ENCODE results near the gene CAMTA2. TPM values are rescaled to one million over a fixed set of nuclear protein-coding genes. Genes with fewer than 3 reads are reported as not detected.

Gene CAMTA2
- total RNA-seq, 1 donor from 2014 or later: 62.9 TPM

DNA sequence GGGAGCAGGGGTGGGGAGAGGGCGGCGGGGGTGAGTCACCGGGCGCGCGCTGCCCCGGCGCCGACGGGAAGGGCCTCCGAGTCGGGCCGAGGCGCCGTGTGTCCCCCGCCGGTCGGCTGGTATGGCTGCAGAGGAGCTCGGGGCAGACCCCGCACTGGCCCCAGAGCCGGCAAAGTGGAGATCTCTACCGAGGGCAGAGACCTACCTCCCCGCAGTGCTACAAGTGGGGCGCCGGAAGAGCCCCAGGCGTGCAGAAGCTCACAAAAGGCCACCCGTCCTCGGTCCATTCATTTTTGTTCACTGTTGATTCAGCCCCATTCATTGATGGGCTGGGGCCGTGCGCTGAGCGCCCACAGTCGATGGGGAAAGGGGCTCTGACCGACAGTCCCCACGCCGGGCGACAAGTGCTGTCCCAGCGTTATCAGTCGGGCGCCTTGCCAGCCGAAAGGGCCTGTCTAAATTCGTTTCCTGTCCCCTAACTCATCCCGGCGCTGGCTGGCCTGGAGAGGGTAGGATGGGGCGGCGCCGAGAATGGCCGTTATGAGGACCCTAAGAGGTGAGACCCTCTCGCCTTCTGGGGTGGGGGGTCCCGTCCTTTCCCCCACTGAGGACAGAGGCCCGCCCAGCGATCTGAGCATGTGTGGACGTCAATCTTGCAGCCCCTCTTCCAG lies 37.3 kb downstream of the CAMTA2 start:
- DNase-seq (ENCODE audit: low spot score) (peak; percentile 83), ATAC-seq (no peak)
- intact Hi-C loops (cut with DNase I): no loop called here

DNA sequence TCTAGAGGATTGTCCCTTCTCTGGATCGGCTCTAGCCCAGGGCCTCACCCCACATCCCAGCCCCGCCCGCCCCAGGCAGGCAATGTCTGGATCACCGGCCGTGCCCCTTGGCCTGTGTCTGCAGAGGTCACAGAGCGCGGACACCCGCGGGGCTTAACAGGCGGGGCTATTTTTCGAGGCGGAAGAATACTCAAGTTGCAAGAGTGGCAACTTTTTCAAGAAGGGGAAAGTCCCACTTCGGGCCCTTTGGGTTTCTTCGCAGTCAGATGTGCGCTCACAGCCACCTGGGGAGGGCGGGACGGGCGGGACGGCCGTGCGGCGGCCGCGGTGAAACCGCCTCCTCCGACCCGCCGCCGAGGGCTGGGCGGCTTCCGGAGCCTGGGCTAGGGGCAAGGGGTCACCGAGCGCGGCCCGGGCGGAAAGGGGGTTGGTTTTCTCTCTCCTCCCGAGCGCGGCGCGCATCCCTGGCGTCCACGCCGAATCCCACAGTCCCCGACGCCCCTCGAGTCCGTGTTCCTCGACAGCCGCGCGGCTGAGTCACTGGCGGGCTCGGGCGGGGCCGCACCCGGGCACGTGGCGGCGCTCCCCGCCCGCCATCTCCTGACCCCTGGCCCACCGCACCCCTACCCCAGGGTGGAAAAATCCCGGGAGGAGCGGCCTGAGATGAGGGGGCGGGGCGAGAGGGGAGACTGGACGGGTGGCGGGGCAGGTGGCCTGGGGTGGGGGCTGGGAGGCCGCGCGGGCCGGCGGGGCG lies 38.0 kb downstream of the CAMTA2 start:
- intact Hi-C loops (cut with DNase I): no loop called here
- DNase-seq (ENCODE audit: low spot score) (peak; percentile 84), ATAC-seq (peak; percentile 40)

DNA sequence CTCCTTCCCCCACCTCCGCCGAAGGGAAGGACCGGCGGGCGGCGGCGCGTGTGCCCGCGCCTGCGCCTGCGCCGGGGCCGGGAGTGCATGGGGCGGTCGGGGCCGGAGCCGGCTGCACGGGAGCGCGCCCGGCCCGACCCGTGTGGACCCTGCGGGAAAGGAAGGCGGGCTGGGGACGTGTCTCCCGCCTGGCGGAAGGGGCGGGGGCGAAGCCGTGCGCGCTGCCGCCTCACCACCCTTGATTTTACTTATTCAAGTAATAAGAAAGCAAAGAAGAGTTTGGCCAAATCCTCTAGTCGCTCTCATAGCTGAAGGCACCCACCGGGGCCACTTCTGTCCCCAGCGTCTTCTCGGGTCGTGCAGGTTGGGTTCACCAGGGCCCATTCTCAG lies 38.5 kb downstream of the CAMTA2 start:
- ATAC-seq: peak; percentile 89

DNA sequence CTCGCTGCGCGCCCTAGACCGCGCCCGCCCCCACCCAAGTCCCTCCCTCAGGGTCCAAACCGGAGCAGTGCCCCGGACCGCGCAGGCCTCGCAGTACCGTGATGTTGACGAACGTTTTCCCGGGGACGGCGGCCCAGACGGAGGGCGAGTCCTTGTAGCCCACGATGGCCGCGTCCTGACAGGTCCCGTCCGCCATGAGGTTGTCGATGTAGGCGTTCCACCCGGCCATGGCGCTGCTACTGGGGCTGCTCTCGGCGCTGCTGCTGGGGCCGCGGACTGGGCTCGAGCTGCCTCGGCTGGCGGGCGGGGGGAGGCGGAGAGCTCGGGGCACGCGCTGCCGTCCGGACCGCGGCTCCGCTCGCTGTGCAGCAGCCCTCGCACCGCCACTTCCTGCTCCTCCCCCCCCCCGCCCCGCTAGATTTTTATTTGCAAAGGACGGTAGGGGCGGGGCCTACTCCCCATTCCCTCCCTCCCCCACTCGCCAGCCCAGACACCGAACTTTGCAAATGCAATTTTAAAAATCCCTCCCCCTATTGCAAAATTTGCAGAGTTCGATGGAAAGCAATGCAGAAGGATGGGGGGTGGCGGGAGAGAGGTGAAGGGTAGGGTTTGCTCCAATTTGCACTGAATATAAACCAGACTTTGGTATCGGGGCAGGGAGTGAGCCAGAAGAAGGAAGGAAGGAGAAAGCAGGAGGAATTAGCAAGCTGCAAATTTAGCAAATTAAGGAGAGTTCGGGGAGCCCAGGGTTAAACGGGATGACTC lies 39.1 kb downstream of the CAMTA2 start, which contains the start of gene PFN1:
Gene PFN1, minus strand, starts transcription at position 365 of the 765 bp plus-strand sequence. Its CDS starts 136 bp downstream, at position 229.
- DNase-seq (ENCODE audit: low spot score) (peak; percentile 93), ATAC-seq (peak; percentile 91)
- intact Hi-C loops (cut with DNase I): no loop called here

More for the DNA sequence above, 38.5 kb downstream of the CAMTA2 start:
- intact Hi-C loops (cut with DNase I): no loop called here
- DNase-seq (ENCODE audit: low spot score): peak; percentile 88

DNA sequence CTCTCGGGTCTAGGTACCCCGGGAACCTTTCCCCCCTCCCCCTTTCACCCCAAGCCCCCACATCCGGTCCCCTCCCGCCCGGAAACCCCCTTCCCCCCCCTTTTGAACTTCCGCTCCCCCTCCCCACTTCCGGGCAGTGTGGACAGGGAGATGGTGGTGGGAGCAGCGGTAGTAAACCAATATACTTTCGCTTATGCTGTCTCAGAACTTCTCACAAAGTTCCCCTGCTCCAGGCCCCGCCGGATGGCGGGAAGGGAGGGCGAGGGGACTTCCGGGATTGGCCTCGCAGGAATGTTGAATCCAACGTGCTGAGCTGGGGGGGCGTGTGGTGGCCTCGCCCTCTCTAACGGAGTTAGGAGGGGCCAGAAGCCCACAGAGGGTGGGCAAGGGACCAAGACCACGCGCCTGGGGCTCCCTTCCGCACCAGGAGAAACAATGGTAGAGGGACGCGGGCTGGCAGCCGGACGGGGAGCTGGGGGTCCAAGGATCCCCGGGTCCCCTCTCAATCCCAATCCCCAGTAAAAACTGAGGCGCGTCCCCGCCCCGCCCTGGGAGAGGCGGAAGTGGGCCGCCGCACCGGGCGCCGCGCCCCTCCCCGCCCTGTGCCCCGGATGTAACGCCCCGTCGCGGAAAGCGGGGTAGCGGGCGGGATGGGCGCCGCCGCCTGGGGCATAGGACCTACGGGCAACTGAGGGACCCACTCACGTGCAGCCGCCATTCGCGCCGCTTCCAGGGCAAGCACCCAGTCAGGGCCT lies 39.9 kb downstream of the CAMTA2 start:
- intact Hi-C loops (cut with DNase I): no loop called here
- DNase-seq (ENCODE audit: low spot score) (peak; percentile 77), ATAC-seq (peak; percentile 27)

DNA sequence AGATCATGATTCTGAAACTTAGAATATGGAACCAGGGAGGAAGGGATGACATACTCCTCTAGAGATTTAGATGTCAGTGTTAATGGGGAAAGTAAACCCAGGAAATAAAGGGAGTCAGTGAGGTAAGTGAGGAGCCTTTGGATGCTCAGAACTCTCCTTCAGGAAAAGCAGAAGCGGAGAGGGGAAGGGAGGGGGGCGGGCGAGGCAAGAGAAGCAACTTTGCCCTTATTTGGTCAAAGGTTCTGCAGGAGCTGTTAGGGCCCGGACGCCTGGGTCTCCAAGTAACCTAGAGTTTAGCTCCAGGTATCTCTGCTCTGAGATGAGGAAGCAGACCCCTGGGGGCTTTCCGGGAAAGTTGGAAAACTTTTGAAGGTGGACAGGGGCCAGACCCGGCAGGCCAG lies 40.5 kb downstream of the CAMTA2 start:
- ATAC-seq (no peak), DNase-seq (ENCODE audit: low spot score) (no peak)
- intact Hi-C loops (cut with DNase I): no loop called here

DNA sequence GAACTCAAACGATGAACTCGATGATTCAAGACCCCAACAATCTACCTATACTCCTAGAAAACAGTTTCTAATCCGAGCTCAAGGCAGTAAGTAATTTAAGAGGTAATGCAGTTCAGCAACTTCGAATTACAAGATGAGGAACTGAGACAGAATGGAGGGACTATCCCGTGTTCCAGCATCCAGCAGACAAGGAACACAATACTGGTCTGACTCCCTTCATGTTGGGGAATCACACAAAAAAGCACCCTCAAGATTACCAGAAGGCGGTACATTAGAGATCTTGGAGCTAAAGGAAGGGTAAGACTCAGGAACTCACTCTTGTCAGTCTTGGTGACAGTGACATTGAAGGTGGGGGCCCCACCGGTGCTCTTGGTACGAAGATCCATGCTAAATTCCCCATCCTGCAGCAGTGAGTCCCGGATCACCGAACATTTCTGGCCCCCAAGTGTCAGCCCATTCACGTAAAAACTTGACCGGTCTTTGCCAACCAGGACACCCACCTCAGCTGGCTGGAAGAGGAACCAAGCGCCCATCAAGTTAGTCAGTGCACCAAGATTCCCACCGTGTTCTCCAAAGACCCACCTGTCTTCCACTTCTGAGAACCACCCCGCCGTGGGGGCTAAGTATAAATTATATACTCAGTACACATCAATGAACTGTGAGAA lies 41.0 kb downstream of the CAMTA2 start:
- no peak for DNase-seq (ENCODE audit: low spot score)
- intact Hi-C loops (cut with DNase I): no loop called here
- no peak for ATAC-seq

DNA sequence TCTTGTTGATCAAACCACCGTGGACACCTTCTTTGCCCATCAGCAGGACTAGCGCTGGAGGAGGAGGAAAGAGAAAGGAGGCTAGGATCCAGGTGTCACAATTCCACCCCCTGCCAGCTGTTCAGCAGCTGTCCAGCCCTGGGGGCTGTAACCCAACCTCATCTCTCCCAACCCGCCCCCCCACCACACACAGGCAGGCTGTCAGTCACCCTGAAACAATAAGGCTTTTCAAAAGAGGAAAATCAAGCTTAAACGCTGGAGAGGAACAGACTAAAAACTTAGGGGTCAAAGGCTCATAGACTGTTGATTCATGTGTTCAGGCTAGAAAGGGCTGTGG lies 41.6 kb downstream of the CAMTA2 start:
- intact Hi-C loops (cut with DNase I): no loop called here
- DNase-seq (ENCODE audit: low spot score): no peak
- no peak for ATAC-seq

DNA sequence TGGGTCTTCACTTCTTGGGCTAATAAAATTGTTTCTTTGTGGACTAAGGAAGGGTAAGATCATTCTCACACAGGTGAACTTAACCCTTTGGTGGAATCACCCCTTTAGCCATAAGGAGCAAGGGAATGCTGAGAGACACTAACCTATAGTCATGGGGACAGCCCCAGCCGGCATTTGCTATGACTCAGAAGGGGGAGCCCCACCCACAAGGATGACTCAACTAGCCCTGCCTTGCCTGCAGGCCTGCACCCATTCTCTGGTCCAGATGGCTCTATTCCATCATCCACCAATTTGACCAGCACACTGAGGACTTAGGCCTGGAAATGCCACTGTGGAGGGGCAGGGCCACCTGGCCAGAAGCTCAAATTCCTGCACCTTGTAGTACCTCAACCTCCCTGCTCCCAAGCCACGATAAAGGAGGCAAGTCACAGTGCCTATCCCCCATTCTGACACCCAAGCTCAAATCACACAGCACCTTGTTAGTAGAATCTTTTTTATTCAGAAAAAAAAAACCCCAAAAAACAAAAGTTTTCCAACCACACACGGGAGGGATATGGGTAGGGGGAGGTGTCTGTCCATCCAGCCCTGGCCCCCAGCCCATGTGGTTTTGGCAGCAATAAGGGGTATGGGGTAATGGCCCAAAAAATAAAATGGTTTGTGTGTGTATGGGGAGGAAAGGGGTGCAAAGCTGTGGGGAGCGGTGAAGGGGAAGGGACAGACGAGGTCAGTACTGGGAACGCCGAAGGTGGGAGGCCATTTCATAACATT lies 42.1 kb downstream of the CAMTA2 start:
- DNase-seq (ENCODE audit: low spot score) (peak; percentile 84), ATAC-seq (no peak)
- intact Hi-C loops (cut with DNase I): no loop called here

DNA sequence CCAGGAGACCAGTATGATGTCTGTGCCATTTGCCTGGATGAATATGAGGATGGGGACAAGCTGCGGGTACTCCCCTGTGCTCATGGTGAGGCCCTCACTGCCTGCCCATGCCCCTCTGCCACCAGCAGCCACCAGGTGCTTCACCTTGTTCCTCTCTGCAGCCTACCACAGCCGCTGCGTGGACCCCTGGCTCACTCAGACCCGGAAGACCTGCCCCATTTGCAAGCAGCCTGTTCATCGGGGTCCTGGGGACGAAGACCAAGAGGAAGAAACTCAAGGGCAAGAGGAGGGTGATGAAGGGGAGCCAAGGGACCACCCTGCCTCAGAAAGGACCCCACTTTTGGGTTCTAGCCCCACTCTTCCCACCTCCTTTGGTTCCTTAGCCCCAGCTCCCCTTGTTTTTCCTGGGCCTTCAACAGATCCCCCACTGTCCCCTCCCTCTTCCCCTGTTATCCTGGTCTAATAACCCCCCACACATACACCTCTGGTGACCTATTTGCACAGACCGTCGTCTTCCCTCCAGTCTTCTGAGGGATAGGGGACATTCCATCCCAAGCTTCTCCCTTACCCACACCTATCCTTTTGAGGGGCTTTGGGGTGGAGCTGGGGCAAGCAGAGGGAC lies 42.8 kb downstream of the CAMTA2 start:
- ATAC-seq (no peak), DNase-seq (ENCODE audit: low spot score) (no peak)
- intact Hi-C loops (cut with DNase I): no loop called here

DNA sequence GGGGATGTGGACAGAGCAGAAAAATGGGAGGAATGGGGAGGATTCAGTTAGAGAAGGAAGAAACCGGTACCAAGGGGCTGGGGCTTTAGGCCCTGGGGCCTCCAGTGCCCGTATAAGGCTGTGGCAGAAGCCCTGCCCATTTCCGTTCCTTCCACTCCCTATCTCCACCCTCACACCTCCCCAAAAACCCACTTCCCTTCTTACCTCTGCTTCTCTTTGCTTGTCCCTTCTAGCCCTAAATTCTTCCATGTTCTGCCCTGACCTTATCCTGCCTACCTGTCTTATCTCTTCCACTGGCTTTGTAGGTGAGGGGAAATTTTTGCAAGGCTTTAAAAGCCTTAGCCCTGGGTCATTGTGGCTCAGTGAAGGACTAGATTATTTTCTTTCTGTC lies 43.3 kb downstream of the CAMTA2 start:
- DNase-seq (ENCODE audit: low spot score) (no peak), ATAC-seq (no peak)
- intact Hi-C loops (cut with DNase I): no loop called here

DNA sequence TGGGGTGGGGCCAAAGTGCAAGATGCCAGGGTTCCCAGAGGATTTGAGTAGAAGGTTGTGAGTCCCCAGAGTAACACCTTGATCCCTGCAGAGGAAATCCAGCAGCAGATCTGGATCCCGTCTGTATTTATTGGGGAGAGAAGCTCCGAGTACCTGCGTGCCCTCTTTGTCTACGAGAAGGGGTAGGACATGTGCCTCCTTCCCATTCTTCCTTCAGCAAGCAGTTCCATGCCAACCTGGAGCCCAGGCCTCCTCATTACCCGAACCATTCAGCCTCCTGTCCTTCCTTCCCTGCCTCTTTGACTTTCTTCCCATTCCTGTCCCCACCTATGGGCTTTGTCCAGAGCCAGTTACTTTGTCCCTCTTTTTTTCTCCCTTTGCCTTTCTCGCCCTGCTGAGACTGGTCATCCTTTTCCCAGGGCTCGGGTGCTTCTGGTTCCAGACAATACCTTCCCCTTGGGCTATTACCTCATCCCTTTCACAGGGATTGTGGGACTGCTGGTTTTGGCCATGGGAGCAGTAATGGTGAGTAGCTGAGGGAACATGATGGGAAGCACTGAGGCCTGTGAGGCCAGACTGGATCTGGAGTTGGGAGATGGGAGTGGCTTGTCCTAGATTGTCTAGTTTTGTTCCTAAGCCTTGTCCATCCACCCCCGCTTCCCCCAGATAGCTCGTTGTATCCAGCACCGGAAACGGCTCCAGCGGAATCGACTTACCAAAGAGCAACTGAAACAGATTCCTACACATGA lies 44.5 kb downstream of the CAMTA2 start:
- DNase-seq (ENCODE audit: low spot score) (no peak), ATAC-seq (no peak)
- intact Hi-C loops (cut with DNase I): no loop called here

DNA sequence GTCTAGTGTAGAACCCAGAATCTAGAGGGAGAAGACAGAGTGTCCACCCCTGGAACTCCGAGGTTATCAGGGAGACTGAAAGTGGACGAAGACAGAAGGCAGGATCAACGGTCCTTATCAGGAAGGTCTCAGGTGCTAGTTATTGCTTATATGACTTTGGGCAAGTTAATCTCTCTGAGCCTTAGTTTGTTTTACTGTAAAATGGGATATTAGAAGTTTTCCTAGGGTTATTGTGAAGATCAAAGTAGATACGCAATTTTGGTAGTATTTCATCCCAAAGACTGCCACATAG lies 46.2 kb downstream of the CAMTA2 start:
- intact Hi-C loops (cut with DNase I): no loop called here
- ATAC-seq (no peak), DNase-seq (ENCODE audit: low spot score) (no peak)

DNA sequence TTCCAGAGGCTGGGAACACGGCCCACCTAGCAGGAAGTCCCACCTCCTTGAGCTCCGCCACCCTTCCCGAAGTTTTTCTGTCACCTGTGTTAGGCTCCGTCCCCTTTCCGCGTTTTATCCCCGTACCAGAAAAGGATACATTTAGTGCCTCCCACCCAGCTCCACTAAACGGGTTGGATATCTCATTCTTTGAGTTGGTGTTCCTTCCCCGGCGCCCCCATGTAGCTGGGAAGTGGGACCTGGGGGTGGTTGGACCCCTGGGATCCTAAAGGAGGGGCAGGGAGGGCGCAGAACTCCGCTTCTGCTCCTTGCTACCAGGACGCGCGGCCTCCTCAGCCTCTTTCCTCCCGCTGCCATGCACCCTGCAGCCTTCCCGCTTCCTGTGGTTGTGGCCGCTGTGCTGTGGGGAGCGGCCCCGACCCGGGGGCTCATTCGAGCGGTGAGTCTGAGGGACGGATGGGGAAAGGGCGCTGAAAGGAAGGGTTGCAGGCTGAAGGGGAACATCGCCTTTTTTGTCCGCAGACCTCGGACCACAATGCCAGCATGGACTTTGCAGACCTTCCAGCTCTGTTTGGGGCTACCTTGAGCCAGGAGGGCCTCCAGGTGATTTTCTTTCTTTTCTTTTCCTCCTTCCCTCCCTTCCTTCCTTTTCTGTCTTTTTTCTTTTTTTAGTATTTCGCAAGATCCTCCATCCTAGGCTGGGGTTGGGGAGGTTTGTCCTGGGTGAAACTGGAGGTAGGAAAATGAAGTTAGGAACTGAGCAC lies 46.7 kb downstream of the CAMTA2 start:
- DNase-seq (ENCODE audit: low spot score) (peak; percentile 86), ATAC-seq (peak; percentile 87)
- intact Hi-C loops (cut with DNase I): no loop called here

DNA sequence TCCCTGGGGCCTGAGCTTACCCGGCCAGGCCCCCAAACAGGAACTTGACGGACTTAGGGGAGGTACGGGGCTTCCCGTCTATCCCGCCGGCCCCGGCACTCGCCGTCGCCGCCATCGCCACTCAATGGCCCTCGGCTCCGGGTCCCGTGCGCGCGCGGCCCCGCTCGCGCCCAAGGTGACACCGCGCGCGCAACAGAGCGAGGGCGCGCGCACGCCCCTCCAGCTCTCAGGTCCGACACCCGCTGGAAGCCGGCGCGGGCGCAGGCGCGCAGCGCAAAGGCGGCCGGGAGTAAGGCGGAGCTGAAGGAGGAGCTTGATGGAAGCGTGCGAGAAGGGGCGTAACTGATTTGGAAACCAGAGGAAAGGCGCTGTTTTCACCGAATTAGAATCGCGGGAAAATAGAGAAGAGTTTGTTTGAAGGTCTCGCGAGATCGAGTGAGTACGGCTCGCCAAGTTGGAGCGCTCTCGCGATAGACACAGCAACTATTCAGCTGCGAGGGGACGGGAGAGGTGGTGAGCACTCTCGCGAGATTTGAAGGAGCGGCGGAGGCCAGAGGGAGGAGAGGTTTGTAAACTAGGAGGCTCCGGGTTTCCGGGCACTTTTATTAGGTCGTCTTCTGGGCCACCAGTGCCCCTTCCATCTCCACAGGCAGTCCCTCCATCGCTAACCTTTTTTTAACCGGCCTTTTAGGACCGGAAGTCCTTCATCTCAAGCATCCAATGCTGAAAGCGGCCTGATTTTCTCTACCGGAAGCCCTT lies 47.5 kb downstream of the CAMTA2 start, which contains the start of the genes RNF167 and SLC25A11:
Gene RNF167, plus strand, starts transcription at position 473 of the 759 bp plus-strand sequence. CDS start 642 bp downstream, outside the sequence.
Gene SLC25A11, minus strand, starts transcription at position 251 of the 759 bp plus-strand sequence. Its CDS starts 136 bp downstream, at position 115.
- DNase-seq (ENCODE audit: low spot score) (peak; percentile 96), ATAC-seq (peak; percentile 96)
- intact Hi-C loops (cut with DNase I): no loop called here

DNA sequence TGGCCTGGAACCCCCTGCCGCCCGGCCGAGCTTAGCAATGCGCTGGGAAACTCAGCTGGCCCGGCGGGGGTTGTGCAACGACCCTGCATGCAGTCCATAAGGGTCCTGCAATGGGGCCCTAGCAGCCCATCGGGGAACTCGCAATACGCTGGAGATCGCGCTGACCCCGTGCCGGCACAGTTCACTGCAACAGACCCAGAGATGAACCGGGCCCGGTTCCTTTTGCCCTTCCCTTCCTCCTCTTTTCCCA lies 48.0 kb downstream of the CAMTA2 start:
- intact Hi-C loops (cut with DNase I): no loop called here
- ATAC-seq: no peak

More for the DNA sequence above, 48.0 kb downstream of the CAMTA2 start:
- DNase-seq (ENCODE audit: low spot score): no peak

Data from sciatic nerve (tissue), 2 donors.